Measurements from ENCODE around the gene RPS3A. TPM values are rescaled to one million over a fixed set of nuclear protein-coding genes. Genes with fewer than 3 reads are reported as not detected.
"Not testable (repeated sequence)": the region's sequence is repeated elsewhere in the genome, so short reads cannot be mapped to it uniquely, and the experiment has no call there.

Gene RPS3A
- total RNA-seq, 1 donor from 2014 or later, result 1,406 TPM

DNA sequence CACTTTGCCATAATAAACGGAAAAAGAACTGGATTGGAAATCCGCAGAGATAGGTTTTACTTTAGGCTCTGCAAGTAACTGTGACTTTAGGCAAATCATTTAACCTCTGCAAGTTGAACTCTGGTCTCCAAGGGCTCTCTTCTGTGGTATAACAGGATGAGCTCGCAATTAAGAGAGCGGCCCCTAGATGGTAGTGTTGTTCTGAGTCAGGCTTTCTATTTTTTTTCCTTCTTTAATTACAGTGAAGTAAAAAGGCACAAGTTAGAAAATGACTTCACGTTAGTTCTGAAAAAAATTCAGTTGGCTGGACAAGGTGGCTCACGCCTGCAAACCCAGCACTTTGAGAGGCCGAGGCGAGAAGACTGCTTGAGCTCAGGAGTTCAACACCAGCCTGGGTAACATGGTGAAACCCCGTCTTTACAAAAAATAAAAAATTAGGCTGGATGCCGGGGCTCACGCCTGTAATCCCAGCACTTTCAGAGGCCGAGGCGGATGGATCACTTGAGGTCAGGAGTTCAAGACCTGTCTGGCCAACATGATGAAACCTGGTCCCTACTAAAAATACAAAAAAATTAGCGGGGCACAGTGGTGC, 18.0 kb downstream of the RPS3A start:
- Histone ChIP-seq H3K27me3 (no peaks in the 10 kb centered on the region), H3K36me3 (peaks cover 29% of the 10 kb centered on the region), H3K9me3 (no peaks in the 10 kb centered on the region), H3K4me1 (no peaks in the 10 kb centered on the region), H3K4me3 (no peak overlapping the region), H3K27ac (peak overlapping the region; percentile 18)
- intact Hi-C loops (cut with DNase I), result no loop called here
- ATAC-seq (peak; percentile 86), DNase-seq (no peak)
- TF ChIP-seq, protein P1, sequence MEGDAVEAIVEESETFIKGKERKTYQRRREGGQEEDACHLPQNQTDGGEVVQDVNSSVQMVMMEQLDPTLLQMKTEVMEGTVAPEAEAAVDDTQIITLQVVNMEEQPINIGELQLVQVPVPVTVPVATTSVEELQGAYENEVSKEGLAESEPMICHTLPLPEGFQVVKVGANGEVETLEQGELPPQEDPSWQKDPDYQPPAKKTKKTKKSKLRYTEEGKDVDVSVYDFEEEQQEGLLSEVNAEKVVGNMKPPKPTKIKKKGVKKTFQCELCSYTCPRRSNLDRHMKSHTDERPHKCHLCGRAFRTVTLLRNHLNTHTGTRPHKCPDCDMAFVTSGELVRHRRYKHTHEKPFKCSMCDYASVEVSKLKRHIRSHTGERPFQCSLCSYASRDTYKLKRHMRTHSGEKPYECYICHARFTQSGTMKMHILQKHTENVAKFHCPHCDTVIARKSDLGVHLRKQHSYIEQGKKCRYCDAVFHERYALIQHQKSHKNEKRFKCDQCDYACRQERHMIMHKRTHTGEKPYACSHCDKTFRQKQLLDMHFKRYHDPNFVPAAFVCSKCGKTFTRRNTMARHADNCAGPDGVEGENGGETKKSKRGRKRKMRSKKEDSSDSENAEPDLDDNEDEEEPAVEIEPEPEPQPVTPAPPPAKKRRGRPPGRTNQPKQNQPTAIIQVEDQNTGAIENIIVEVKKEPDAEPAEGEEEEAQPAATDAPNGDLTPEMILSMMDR (IDR thresholded peaks at IDR 0.05), result peak; percentile 68

DNA sequence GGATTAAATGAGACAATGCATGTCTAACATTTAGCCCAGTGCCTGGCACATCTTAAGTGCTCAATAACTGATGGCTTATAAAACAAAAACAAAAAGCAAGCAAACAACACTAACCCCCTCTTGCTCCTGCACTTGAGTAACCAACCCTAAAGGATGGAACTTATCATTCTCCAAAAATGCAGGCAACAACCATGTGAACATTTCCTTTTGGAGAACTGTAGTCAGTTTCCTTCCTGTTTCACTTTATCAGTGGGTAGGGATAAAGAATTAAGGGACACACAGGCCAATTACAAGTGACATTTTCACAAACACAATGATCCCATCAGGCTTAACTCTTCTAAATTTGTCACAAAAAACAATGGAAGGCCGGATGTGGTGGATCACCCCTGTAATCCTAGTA, 30.4 kb downstream of the RPS3A start:
- intact Hi-C loops (cut with DNase I), result no loop called here
- Histone ChIP-seq H3K27ac (no peak overlapping the region), H3K36me3 (peaks cover 84% of the 10 kb centered on the region), H3K4me3 (no peak overlapping the region), H3K4me1 (no peaks in the 10 kb centered on the region), H3K27me3 (no peaks in the 10 kb centered on the region), H3K9me3 (no peaks in the 10 kb centered on the region)
- DNase-seq, result no peak
- ATAC-seq, result no peak
- TF ChIP-seq, protein P1 (IDR thresholded peaks at IDR 0.05), result no peak

DNA sequence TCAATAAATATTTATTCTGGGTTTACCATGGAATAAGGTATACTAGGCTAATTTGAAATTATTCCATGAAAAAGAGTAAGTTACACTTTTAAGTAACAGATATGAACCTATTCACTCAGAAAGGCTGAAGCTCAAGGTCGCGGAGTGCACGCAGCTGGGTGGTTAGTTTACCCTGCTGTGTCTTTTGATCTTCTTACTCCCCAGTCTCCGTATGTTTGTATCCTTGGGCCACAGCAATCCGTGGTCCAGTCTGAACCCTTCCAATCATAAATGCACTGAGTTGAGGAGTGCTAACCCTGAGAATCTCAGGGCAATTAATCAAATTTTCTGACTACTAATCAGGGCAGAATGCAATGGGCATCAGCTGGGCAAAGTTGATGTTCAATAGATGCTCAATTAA, 33.9 kb downstream of the RPS3A start:
- TF ChIP-seq, protein P1 (IDR thresholded peaks at IDR 0.05), result no peak
- no peak for ATAC-seq
- H3K36me3 ChIP-seq, result peaks cover 78% of the 10 kb centered on the region
- intact Hi-C loops (cut with DNase I), result no loop called here
- H3K27me3 ChIP-seq, result no peaks in the 10 kb centered on the region
- no peaks in the 10 kb centered on the region for H3K4me1 ChIP-seq
- H3K9me3 ChIP-seq, result no peaks in the 10 kb centered on the region
- no peak overlapping the region for H3K4me3 ChIP-seq
- H3K27ac ChIP-seq, result no peak overlapping the region
- DNase-seq, result no peak

DNA sequence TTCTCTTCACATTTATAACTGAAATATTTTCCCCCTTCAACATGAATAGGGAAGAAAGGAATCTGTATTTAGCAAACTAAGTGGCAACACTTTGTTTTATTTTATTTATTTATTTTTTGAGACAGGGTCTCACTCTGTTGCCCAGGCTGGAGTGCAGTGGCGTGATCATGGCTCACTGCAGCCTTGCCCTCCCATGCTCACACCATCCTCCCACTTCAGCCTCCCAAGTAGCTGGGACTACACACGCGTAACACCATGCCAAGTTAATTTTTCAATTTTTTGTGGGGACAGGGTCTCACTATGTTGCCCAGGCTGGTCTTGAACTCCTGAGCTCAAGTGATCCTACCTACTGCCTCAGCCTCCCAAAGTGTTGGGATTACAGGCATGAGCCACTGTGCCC, 36.6 kb downstream of the RPS3A start:
- H3K9me3 ChIP-seq; H3K27me3 ChIP-seq; ATAC-seq; H3K27ac ChIP-seq; DNase-seq; H3K4me3 ChIP-seq; H3K4me1 ChIP-seq; intact Hi-C loops (cut with DNase I): not testable (repeated sequence)
- H3K36me3 ChIP-seq, result peaks cover 78% of the 10 kb centered on the region

DNA sequence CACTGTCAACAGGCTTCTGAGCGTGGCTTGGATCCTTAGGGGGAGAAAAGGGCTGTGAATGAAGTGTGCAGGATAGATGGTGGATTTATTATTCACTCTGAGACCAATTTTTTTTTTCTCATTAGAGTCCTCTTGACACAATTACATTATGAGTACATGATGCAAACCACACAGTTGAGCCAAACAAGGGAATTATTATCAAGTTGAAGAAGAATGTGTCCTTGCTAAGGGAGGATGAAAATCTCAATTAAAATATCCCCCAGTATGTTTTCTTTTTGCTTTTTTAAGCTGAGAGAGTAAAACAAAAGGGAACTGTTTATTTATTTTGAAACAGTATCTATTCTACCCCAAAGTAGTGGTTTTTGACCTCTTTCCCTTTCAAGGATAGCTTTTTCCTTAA, 40.4 kb downstream of the RPS3A start:
- TF ChIP-seq, protein P1 (IDR thresholded peaks at IDR 0.05), result no peak
- no peaks in the 10 kb centered on the region for H3K4me1 ChIP-seq
- H3K4me3 ChIP-seq, result no peak overlapping the region
- H3K9me3 ChIP-seq, result no peaks in the 10 kb centered on the region
- intact Hi-C loops (cut with DNase I), result no loop called here
- DNase-seq, result no peak
- H3K36me3 ChIP-seq, result peaks cover 67% of the 10 kb centered on the region
- ATAC-seq, result no peak
- no peak overlapping the region for H3K27ac ChIP-seq
- no peaks in the 10 kb centered on the region for H3K27me3 ChIP-seq

DNA sequence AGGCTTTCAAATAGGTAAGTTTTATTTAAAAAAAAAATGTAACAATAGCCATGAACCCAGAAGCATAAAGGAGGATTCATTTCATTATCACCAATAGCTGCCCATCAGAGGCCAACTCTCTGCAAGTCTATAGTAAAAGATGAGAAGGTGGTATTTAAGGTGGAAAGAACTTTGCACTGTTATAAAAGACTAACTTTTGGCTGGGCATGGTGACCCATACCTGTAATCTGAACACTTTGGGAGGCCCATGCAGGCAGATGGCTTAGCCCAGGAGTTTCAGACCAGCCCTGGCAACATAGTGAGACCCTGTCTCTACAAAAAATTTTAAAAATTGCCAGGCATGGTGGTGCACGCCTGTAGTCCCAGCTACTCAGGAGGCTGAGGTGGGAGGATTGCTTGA, 43.3 kb downstream of the RPS3A start:
- H3K27me3 ChIP-seq, result no peaks in the 10 kb centered on the region
- intact Hi-C loops (cut with DNase I), result no loop called here
- no peak overlapping the region for H3K4me3 ChIP-seq
- TF ChIP-seq, protein P1 (IDR thresholded peaks at IDR 0.05), result no peak
- no peaks in the 10 kb centered on the region for H3K4me1 ChIP-seq
- no peak overlapping the region for H3K27ac ChIP-seq
- ATAC-seq (no peak), DNase-seq (no peak)
- H3K36me3 ChIP-seq, result peaks cover 72% of the 10 kb centered on the region
- no peaks in the 10 kb centered on the region for H3K9me3 ChIP-seq
